ENCODE data around the gene SGSM1. TPM values are rescaled to one million over a fixed set of nuclear protein-coding genes. Genes with fewer than 3 reads are reported as not detected.
A peak's percentile ranks its signal among the peaks of the same experiment; 100 is the strongest.

The SGSM1 gene
- total and polyA plus RNA-seq, 8 donors: 2.0 to 5.3 (median 4.3) TPM

DNA sequence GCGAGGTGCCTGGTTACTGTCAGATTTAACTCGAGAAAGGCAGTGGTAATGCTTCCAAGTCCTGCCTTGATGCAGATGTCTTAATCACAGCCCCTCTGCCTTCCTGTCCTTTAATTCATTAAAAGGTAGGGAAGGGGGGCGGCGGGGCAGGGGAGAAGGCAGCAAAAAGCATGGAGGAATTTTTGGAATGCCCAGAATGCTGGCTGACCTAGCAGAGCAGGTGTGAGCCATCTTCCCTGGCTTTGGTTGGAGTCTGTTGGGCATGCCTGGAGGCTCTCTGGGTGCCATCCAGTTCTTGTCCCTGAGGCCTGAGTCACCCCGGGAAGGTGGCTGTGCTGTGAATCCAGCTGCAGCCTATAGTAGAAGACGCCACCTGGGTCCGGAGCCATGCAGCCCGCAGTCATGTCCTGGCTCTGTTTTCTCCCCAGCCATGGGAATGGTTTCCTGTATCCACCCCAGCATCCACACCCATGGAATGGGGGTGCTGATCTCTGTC, 162.1 kb downstream of the SGSM1 start:
- no peaks in the 10 kb centered on the region for H3K9me3 ChIP-seq
- peak overlapping the region in 1 of 2 donors; percentile 65 for H3K27ac ChIP-seq
- H3K36me3 ChIP-seq: no peaks in the 10 kb centered on the region
- peaks cover 4 to 38% of the 10 kb centered on the region in 2 donors for H3K4me1 ChIP-seq
- DNase-seq (no peak), ATAC-seq (peak; percentile 5)
- H3K4me3 ChIP-seq: no peak overlapping the region
- no peak for TF ChIP-seq CTCF (IDR thresholded peaks at IDR 0.05)
- no peaks in the 10 kb centered on the region for H3K27me3 ChIP-seq
- intact Hi-C loops (cut with DNase I): no loop called here

GRCh38 chr22:24969560-24970301, 163.7 kb downstream of the SGSM1 start:
- peak overlapping the region in 1 of 2 donors; percentile 65 for H3K27ac ChIP-seq
- no peak for TF ChIP-seq CTCF (IDR thresholded peaks at IDR 0.05)
- H3K9me3 ChIP-seq: no peaks in the 10 kb centered on the region
- intact Hi-C loops (cut with DNase I): no loop called here
- ATAC-seq: peak; percentile 4
- H3K36me3 ChIP-seq: no peaks in the 10 kb centered on the region
- H3K4me1 ChIP-seq: peaks cover 4 to 38% of the 10 kb centered on the region in 2 donors
- no peak overlapping the region for H3K4me3 ChIP-seq
- no peak for DNase-seq
- no peaks in the 10 kb centered on the region for H3K27me3 ChIP-seq

GRCh38 chr22:24972369-24972768, 166.4 kb downstream of the SGSM1 start:
- ATAC-seq (no peak), DNase-seq (no peak)
- Histone ChIP-seq H3K27ac (no peak overlapping the region), H3K9me3 (no peaks in the 10 kb centered on the region), H3K27me3 (no peaks in the 10 kb centered on the region), H3K36me3 (no peaks in the 10 kb centered on the region), H3K4me1 (peaks cover 7 to 31% of the 10 kb centered on the region in 2 donors), H3K4me3 (no peak overlapping the region)
- no peak for TF ChIP-seq CTCF (IDR thresholded peaks at IDR 0.05)
- intact Hi-C loops (cut with DNase I): no loop called here

DNA sequence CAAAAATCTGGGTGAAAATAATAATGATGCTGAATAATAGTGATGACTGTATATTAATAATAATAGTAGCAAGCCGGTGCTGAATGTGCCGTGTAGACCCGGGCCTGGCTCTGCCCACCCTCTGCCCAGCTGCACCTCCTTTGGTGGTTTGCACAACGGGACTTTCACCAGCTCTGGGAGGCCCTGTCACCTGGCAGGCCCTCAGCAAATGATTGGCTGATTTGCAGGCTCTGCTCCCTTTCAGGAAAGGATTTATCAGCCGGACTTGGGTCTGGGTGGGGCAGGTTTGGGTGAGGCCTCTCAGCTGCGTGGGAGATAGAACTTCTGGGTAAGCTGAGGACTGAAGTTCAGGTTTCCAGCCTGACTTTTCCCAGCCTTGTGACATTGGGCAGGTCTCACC, 167.9 kb downstream of the SGSM1 start:
- intact Hi-C loops (cut with DNase I): no loop called here

More for the DNA sequence above, 167.9 kb downstream of the SGSM1 start:
- Histone ChIP-seq H3K27ac (no peak overlapping the region), H3K27me3 (no peaks in the 10 kb centered on the region), H3K4me3 (no peak overlapping the region), H3K4me1 (peaks cover 11 to 34% of the 10 kb centered on the region in 2 donors), H3K36me3 (no peaks in the 10 kb centered on the region), H3K9me3 (no peaks in the 10 kb centered on the region)
- DNase-seq: no peak
- TF ChIP-seq CTCF (IDR thresholded peaks at IDR 0.05): no peak
- ATAC-seq: no peak
